H1 (cell line): ENCODE results near the gene FRK.

Experiments used
- CHD7 ChIP-seq: fragments of 300-600 bp; sonication (generic); IDR thresholded peaks from 2 replicates; pipeline ENCODE4 v1.7.1; 2012; ENCODE audit warnings: low read length, moderate library complexity, mild to moderate bottlenecking, inconsistent platforms; ENCODE audit not compliant: insufficient replicate concordance
- CTCF ChIP-seq, 3 experiments: IDR thresholded peaks; 1 replicate in 2 of 3; 2 replicates in 1 of 3; pipeline versions ENCODE4 v1.5.1 to v1.6.1; 2011; ENCODE audit warnings: low read length in 3 of 3, mild to moderate bottlenecking in 3 of 3, inconsistent platforms in 2 of 3, low read depth in 1 of 3, moderate library complexity in 1 of 3; ENCODE audit not compliant: insufficient read depth in 1 of 3; ENCODE audit errors: control extremely low read depth in 1 of 3
- EP300 ChIP-seq, 2 experiments: IDR thresholded peaks; 1 replicate in 1 of 2; 2 replicates in 1 of 2; pipeline ENCODE4 v1.6.1; 2011 to 2012; ENCODE audit warnings: low read depth in 2 of 2, low read length in 2 of 2, mild to moderate bottlenecking in 2 of 2, borderline replicate concordance in 1 of 2, inconsistent platforms in 1 of 2, moderate library complexity in 1 of 2
- EZH2 ChIP-seq: fragments of 200-600 bp; sonication (generic); IDR thresholded peaks from 2 replicates; pipeline ENCODE4 v1.7.1; 2012; ENCODE audit warnings: low read depth, mild to moderate bottlenecking, moderate library complexity, low read length, inconsistent platforms; ENCODE audit not compliant: severe bottlenecking
- JUND ChIP-seq: IDR thresholded peaks from 2 replicates; pipeline ENCODE4 v1.6.1; 2011; ENCODE audit warnings: mild to moderate bottlenecking, improper control_type of control experiment, low read length
- POLR2A ChIP-seq, 2 experiments: IDR thresholded peaks; 1 replicate in 1 of 2; 2 replicates in 1 of 2; pipeline ENCODE4 v1.6.1; 2011; ENCODE audit warnings: low read depth in 2 of 2, low read length in 2 of 2, mild to moderate bottlenecking in 2 of 2; ENCODE audit errors: control extremely low read depth in 1 of 2
- POLR2AphosphoS5 ChIP-seq: IDR thresholded peaks from 2 replicates; pipeline ENCODE4 v1.6.1; 2011; ENCODE audit warnings: low read depth, low read length
- RAD21 ChIP-seq, 2 experiments: IDR thresholded peaks in 1 of 2; conservative IDR thresholded peaks in 1 of 2; 2 replicates each; pipeline ENCODE4 v1.6.1; 2011; ENCODE audit warnings: low read depth in 2 of 2, low read length in 2 of 2, improper control_type of control experiment in 1 of 2, inconsistent platforms in 1 of 2, mild to moderate bottlenecking in 1 of 2, moderate library complexity in 1 of 2
- SP1 ChIP-seq: IDR thresholded peaks from 2 replicates; pipeline ENCODE4 v1.6.1; 2011; ENCODE audit warnings: low read depth, low read length
- TAF1 ChIP-seq: IDR thresholded peaks from 2 replicates; pipeline ENCODE4 v1.6.1; 2011; ENCODE audit warnings: mild to moderate bottlenecking, low read depth, low read length
- TEAD4 ChIP-seq: IDR thresholded peaks from 2 replicates; pipeline ENCODE4 v1.6.1; 2012; ENCODE audit warnings: low read depth, low read length, inconsistent platforms, mixed read lengths

GRCh38 chr6:115922971-115923370 is 137.7 kb downstream of the FRK start:
- TF ChIP-seq CTCF (IDR thresholded peaks at IDR 0.05; ENCODE audit: control extremely low read depth in 1 of 3, insufficient read depth in 1 of 3, low read depth in 1 of 3, low read length in 3 of 3) (no peak), CHD7 (no peak), TAF1 (no peak), TEAD4 (no peak), JUND (no peak), EP300 (IDR thresholded peaks at IDR 0.05; ENCODE audit: borderline replicate concordance in 1 of 2, low read depth in 2 of 2, low read length in 2 of 2) (no peak), EZH2 (no peak), SP1 (no peak), RAD21 (IDR thresholded peaks at IDR 0.05 in 1 of 2, conservative IDR thresholded peaks at IDR 0.05 in 1 of 2; ENCODE audit: low read depth in 2 of 2, low read length in 2 of 2) (no peak), POLR2AphosphoS5 (no peak), POLR2A (IDR thresholded peaks at IDR 0.05; ENCODE audit: control extremely low read depth in 1 of 2, low read depth in 2 of 2, low read length in 2 of 2) (no peak)
